Muscle of arm (tissue), 12 donors: ENCODE measurements around the gene MRPL37. TPM values are rescaled to one million over a fixed set of nuclear protein-coding genes. Genes with fewer than 3 reads are reported as not detected.
"Not testable (repeated sequence)": the region's sequence is repeated elsewhere in the genome, so short reads cannot be mapped to it uniquely, and the experiment has no call there.

Experiments
- DNase-seq: peaks from one replicate; pipeline ENCODE4 v3.0.0-alpha.2; 2013
- polyA plus RNA-seq, 12 donors: library from polyadenylated mRNA; unstranded; fragments of 120-200 nt; gene quantifications; one replicate each; pipeline ENCODE4 v1.2.1, GENCODE V29; 2013; ENCODE audit not compliant: insufficient read length in 12 of 12

The MRPL37 gene
- polyA plus RNA-seq, 12 donors, result 59.1 to 64.8 (median 61.4) TPM; not detected in 1

GRCh38 chr1:54169068-54169467 lies 30.9 kb upstream of the MRPL37 start:
- no peak for DNase-seq

GRCh38 chr1:54171016-54171415 lies 29.0 kb upstream of the MRPL37 start:
- DNase-seq, result no peak

GRCh38 chr1:54171606-54172005 lies 28.4 kb upstream of the MRPL37 start:
- no peak for DNase-seq

GRCh38 chr1:54172614-54173599 lies 27.1 kb upstream of the MRPL37 start:
- DNase-seq, result peak; percentile 9

- DNase-seq, result no peak
Measured at GRCh38 chr1:54173681-54174080, 26.3 kb upstream of the MRPL37 start.

- DNase-seq, result no peak
Measured at GRCh38 chr1:54174106-54174505, 25.9 kb upstream of the MRPL37 start.

- no peak for DNase-seq
Measured at GRCh38 chr1:54176621-54177327, 23.2 kb upstream of the MRPL37 start.

- DNase-seq, result no peak
Measured at GRCh38 chr1:54177726-54178125, 22.2 kb upstream of the MRPL37 start.

GRCh38 chr1:54178296-54179070 lies 21.5 kb upstream of the MRPL37 start:
- DNase-seq, result no peak

GRCh38 chr1:54180701-54181360 lies 19.1 kb upstream of the MRPL37 start:
- DNase-seq, result no peak

GRCh38 chr1:54186056-54186455 lies 13.9 kb upstream of the MRPL37 start:
- DNase-seq, result no peak

- no peak for DNase-seq
Measured at GRCh38 chr1:54188291-54188690, 11.7 kb upstream of the MRPL37 start.

GRCh38 chr1:54190526-54190925 lies 9.4 kb upstream of the MRPL37 start:
- DNase-seq, result no peak

GRCh38 chr1:54191525-54191924 lies 8.4 kb upstream of the MRPL37 start:
- no peak for DNase-seq

- no peak for DNase-seq
Measured at GRCh38 chr1:54193453-54193852, 6.5 kb upstream of the MRPL37 start.

GRCh38 chr1:54199151-54199764 lies 709 bp upstream of the MRPL37 start:
- no peak for DNase-seq

- DNase-seq, result no peak
Measured at GRCh38 chr1:54200519-54200997, 591 bp downstream of the MRPL37 start.

GRCh38 chr1:54204199-54204598 lies 4.2 kb downstream of the MRPL37 start:
- DNase-seq, result no peak

GRCh38 chr1:54207287-54207686 lies 7.3 kb downstream of the MRPL37 start:
- DNase-seq, result no peak

GRCh38 chr1:54207896-54208295 lies 7.9 kb downstream of the MRPL37 start:
- not testable (repeated sequence) for DNase-seq

- DNase-seq, result no peak
Measured at GRCh38 chr1:54212872-54213271, 12.9 kb downstream of the MRPL37 start.
